ENCODE measurements around the gene HAVCR2.
"Not testable (repeated sequence)": the region's sequence is repeated elsewhere in the genome, so short reads cannot be mapped to it uniquely, and the experiment has no call there.

HAVCR2 gene

GRCh38 chr5:157086751-157087359, 22.0 kb downstream of the HAVCR2 start:
- DNase-seq, result no peak

DNA sequence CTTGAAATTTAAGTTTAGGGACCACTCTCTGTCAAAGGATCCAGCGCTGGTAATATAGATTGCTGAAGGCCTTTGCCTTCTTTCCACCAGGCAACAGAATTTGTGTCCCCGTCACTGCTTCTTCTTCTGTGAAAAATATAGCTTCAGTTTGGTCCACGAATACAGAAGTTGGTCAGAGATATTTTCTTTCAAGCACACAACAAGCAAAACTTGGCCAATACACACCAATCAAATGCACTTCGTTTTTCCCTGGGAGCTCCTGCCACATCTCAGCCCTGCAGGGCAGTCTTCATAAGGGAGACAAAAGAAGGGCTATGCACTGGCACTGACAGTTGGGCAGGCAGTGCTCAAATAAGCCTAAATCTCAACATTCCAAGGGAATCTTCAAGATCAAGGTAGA, 22.9 kb downstream of the HAVCR2 start:
- no peak for DNase-seq

DNA sequence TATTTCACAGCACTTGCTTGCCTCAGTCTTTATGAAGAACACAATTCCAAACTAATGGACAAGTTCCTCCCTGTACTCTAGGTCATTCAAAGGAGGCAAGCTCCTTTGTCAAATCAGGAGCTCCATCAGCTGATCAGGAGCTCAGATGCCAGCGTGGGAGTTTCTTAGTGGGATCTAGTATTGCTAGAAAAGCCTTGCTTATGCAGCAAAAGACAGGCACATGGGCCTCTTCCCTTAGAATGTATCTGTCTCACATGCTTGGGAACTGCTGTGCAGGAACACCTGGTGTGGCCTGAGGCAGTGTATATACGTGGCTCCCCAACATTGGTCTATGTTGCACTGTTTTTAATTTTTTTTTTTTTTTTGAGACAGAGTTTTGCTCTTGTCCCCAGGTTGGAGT, 28.6 kb downstream of the HAVCR2 start:
- DNase-seq, result no peak

GRCh38 chr5:157076558-157076957, 32.3 kb downstream of the HAVCR2 start:
- no peak for DNase-seq

GRCh38 chr5:157072508-157072907, 36.3 kb downstream of the HAVCR2 start:
- DNase-seq, result no peak

DNA sequence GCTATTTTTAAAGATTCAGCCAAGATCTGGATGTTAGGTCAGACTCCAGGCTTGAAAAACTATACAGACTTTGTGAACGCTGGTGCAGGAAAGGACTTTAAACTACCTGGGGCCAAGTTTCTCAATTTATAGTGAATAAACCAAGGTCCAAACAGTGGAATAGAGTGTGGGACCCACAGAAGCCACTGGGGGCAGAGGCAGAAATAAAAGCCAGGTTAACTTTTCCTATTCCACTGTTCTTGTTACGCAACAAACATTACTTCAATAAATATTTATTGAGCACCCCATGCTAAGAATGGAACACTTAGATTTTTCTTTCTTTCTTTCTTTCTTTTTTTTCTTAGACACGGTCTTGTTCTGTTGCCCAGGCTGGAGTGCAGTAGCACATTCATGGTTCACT, 38.9 kb downstream of the HAVCR2 start:
- no peak for DNase-seq

DNA sequence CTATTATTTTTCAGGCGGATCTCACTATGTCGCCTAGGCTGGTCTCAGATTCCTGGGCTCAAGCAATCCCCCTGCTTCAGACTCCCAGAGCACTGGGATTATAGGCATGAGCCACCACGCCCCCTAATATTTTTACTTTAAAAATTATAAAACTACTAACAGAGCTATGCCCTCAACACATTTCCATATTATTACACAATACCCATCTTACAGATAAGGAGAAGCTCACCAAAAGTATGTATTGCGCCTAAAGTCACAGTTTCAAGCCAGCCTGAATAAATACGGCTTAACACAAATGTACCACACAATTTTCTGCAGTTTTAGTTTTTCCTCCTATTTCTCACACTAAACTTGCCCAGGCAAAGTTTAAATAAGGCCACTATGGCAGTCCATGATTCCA, 40.1 kb downstream of the HAVCR2 start:
- no peak for DNase-seq

DNA sequence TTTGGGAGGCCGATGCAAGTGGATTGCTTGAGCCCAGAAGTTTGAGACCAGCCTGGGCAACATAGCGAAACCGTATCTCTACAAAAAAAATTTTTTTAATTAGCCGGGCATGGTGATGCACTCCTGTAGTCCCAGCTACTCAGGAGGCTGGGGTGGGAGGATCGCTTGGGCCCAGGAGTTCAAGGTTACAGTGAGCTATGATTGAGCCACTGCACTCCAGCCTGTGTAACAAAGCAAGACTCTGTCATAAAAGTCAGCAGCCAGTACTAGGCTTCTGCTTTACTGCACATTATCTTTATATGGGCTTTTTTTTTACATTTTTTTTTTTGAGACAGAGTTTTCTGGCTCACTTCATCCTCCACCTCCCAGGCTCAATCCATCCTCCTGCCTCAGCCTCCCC, 40.5 kb downstream of the HAVCR2 start:
- DNase-seq, result no peak

DNA sequence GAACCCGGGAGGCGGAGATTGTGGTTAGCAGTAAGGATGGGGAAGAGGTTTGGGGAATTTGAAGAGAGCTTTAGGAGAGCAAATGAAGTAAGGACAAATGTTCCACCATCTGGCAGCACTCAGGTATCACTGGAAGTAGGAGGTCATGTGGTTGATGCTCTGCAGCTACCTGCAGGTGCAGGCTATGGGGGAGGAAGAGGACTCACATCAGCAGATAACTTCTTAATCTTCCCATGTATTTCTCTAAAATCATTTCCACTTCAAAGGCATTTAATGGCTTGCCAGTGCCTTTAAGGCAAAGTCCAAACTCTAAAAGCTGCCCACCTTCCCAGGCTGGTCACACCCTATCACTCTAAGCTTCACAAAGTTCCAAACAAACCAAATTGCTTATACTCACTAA, 41.8 kb downstream of the HAVCR2 start:
- DNase-seq, result no peak

GRCh38 chr5:157066080-157066479, 42.8 kb downstream of the HAVCR2 start:
- no peak for DNase-seq

- DNase-seq, result no peak
These were observed 44.9 kb downstream of the HAVCR2 start for GRCh38 chr5:157063776-157064430.

GRCh38 chr5:157059891-157060290, 49.0 kb downstream of the HAVCR2 start:
- DNase-seq, result no peak

GRCh38 chr5:157059093-157059539, 49.7 kb downstream of the HAVCR2 start, which contains the start of gene HAVCR1:
Gene HAVCR1 (minus strand): TSS chr5:157059116. CDS start chr5:157057943, 1,173 bp downstream.
- DNase-seq, result no peak

DNA sequence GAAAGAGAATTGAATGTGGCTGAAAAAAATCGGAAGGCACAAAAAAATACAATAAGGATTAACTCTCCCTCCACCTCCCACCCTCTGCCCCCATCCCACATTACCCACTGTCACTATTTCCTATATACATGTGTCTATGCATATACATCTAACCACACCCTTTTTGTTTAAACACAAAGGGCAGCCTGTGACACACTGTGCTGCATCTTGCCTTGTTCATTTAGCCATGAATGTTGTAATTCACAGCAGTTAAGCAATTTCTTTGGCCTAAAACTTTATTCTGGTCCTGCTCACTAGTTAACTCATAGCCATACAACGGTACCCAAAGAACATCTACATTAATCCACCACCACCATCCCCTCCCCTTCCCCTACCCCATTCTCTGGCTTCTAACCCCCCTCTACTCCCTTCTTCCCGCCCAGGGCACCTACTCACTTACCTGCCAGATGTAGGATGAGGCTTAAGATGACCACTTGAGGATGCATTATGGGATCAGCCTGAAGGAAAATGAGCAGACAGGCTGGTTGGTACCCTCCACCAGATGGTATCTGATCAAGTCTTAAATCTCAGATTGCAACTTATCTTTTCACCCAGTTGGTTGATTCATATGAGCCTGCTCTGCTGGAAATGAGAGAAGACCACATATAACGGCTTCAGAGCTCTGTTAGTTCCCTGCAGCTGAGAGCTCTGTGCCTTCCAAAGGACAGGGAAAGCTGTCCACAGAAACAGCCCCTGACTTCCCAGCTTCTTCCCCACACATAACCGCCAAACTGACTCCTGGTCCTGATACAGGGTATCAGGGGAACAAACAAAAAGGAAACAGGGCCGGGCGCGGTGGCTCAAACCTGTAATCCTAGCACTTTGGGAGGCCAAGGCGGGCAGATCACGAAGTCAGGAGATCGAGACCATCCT, 51.1 kb downstream of the HAVCR2 start:
- no peak for DNase-seq

- DNase-seq, result not testable (repeated sequence)
These were observed 52.0 kb downstream of the HAVCR2 start for GRCh38 chr5:157056848-157057247.

- DNase-seq, result no peak
These were observed 57.1 kb downstream of the HAVCR2 start for GRCh38 chr5:157051604-157052245.

- no peak for DNase-seq
These were observed 58.8 kb downstream of the HAVCR2 start for GRCh38 chr5:157050050-157050449.

DNA sequence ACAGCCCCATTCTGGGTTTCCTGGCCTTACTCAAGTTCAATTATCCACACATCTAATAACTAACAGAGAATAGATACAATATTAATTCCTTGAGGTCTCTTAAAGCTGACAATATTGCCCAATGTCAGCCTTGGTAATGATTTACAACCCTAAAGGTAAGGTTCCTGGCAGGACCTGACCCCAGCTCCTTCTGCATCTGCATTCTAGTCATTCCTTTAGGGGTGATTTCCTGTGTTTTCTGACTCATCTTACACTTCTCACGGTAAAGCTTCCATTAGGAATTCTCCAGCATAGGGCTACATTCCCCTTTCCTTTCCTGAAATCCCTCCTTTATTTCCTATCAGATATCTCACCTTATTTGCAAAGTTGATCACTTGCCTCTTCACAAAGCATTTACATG, 59.2 kb downstream of the HAVCR2 start:
- DNase-seq, result no peak

DNA sequence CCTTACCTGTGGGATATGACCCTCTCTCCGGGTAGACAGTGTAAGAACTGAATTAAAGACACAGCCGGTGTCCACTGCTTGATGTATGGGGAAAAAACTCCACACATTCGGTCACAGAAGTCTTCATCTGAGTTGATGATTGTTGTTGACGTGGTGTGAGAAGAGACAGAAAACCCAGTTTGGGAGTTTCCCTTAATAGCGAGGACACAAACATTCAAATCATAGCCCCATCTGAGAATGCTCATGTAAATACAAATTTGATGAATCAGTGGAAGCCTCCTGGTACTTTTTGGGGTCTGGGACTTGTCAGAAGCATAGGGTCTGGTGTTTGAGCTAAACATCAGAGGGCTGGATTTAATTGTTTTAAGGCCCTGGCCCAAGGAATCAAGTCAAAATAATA, 60.9 kb downstream of the HAVCR2 start:
- no peak for DNase-seq

DNA sequence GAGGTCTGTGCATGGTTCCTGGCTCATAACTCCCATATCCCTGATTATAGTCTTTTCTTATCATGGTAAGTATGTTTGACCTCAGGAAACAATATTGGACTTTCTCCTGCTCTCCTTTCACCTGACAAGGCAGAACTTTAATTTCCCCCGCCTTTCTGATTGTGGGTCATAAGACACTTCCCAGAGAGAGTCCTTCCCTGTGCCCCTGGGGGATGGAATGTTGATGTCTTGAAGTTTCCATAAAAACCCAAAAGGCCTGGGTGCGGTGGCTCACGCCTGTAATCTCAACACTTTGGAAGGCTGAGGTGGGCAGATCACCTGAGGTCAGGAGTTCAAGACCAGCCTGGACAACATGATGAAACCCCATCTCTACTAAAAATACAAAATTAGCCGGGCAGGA, 61.8 kb downstream of the HAVCR2 start:
- not testable (repeated sequence) for DNase-seq

GRCh38 chr5:157046041-157046440, 62.8 kb downstream of the HAVCR2 start:
- no peak for DNase-seq

DNA sequence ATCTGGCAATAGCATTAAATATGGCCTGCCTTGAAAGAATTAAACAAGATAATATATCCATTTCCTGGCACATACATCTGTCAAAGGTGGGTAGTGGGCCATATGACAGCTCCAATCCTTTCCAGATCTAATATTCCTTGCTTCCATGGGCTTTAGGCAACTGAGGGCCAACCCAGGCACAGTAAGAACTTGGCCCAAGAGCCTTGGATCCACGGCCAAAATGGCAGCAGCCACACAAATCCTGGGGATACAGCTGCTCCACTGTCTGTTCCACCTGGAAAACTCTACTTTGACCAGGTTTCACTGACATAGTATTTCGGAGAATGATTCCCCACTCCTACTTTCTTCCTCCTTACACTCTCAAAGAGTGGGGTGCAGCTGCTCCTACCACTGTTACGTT, 63.2 kb downstream of the HAVCR2 start:
- DNase-seq, result no peak

- DNase-seq, result no peak
These were observed 70.2 kb downstream of the HAVCR2 start for GRCh38 chr5:157038568-157039187.
